CD4-positive, CD25-positive, alpha-beta regulatory T cell (primary cell): ENCODE data around the gene CCDC141. TPM values are rescaled to one million over a fixed set of nuclear protein-coding genes. Genes with fewer than 3 reads are reported as not detected.

Experiments
- ATAC-seq, 2 donors: fragments of 150-1000 bp; cut with Tn5 transposase; one replicate each; pipeline ENCODE4 v1.10.0; 2021; ENCODE audit warnings: low read depth in 2 of 2, moderate number of reproducible peaks in 2 of 2, moderate library complexity in 1 of 2
- DNase-seq, 3 donors: peaks; one replicate each; pipeline versions ENCODE4 v3.0.0 to v3.0.0-alpha.2; 2012 to 2022; ENCODE audit warnings: mixed read lengths in 1 of 3
- H3K27ac ChIP-seq: one replicate; pipeline ENCODE4 v1.7.0; 2013; ENCODE audit warnings: mild to moderate bottlenecking, low read length; ENCODE audit not compliant: insufficient read depth, poor library complexity, severe bottlenecking
- H3K27me3 ChIP-seq: one replicate; pipeline ENCODE4 v1.7.0; 2013; ENCODE audit warnings: low read length; ENCODE audit not compliant: control insufficient read depth, insufficient read depth
- H3K36me3 ChIP-seq: one replicate; pipeline ENCODE4 v1.7.0; 2013; ENCODE audit warnings: mild to moderate bottlenecking, low read length, moderate library complexity; ENCODE audit not compliant: control insufficient read depth, insufficient read depth
- H3K4me1 ChIP-seq: 2 replicates; pipeline ENCODE4 v1.7.0; 2013; ENCODE audit warnings: mild to moderate bottlenecking, low read length; ENCODE audit not compliant: insufficient read depth, control insufficient read depth, poor library complexity, severe bottlenecking
- H3K4me3 ChIP-seq: one replicate; pipeline ENCODE4 v1.7.0; 2013; ENCODE audit warnings: low read depth, mild to moderate bottlenecking, low read length, moderate library complexity
- H3K9me3 ChIP-seq, 2 experiments: 1 replicate in 1 of 2; 2 replicates in 1 of 2; pipeline ENCODE4 v1.7.0; 2013; ENCODE audit warnings: low read length in 2 of 2, mild to moderate bottlenecking in 1 of 2, moderate library complexity in 1 of 2; ENCODE audit not compliant: control insufficient read depth in 2 of 2
- H3K27ac Mint-ChIP-seq, 3 donors: one replicate each; pipeline ENCODE4 v1.8.0; 2020 to 2022; ENCODE audit warnings: mild to moderate bottlenecking in 3 of 3, mixed read lengths in 3 of 3, moderate library complexity in 2 of 3
- H3K27me3 Mint-ChIP-seq: one replicate; pipeline ENCODE4 v1.8.0; 2022; ENCODE audit warnings: mild to moderate bottlenecking, mixed read lengths
- H3K36me3 Mint-ChIP-seq: one replicate; pipeline ENCODE4 v1.8.0; 2020; ENCODE audit warnings: mixed read lengths
- H3K4me1 Mint-ChIP-seq, 4 donors: one replicate each; pipeline ENCODE4 v1.8.0; 2020 to 2022; ENCODE audit warnings: mixed read lengths in 4 of 4, mild to moderate bottlenecking in 1 of 4
- H3K4me3 Mint-ChIP-seq, 4 donors: one replicate each; pipeline ENCODE4 v1.8.0; 2020 to 2022; ENCODE audit warnings: mild to moderate bottlenecking in 4 of 4, mixed read lengths in 4 of 4, moderate library complexity in 3 of 4
- H3K9me3 Mint-ChIP-seq, 7 donors: one replicate each; pipeline ENCODE4 v1.8.0; 2020 to 2022; ENCODE audit warnings: mixed read lengths in 7 of 7, mild to moderate bottlenecking in 3 of 7, moderate library complexity in 2 of 7
- polyA plus RNA-seq, 4 donors: library from polyadenylated mRNA; unstranded; fragments of 300-500 nt; fragmentation: Illumina TruSeq; gene quantifications; one replicate each; pipeline ENCODE4 v1.2.3, GENCODE V29; 2021
- total RNA-seq: library from RNA; stranded (reverse); gene quantifications from one replicate; pipeline ENCODE4 v1.2.3, GENCODE V29; 2022

CCDC141 gene
- total and polyA plus RNA-seq, 5 donors from 2014 or later = 8.3 to 153 (median 15.0) TPM

DNA sequence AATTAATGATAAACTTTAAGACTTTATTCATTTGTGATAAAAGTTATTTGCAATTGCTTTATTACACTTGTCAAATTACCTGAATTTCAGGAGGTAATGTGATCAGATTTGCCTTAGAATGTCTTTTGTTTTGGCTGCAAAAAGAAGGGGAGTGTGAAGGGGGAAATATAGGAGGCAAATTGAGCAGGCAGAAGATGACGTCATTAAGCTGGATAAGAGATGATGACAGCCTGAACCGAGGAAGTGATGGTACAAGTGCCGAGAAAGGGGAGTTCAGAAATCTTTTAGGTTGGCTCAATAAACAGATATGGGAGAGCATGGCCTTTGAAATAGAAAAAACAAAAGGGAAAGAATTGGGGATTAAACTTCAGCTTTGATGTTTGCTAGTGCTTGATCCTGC lies 169.7 kb downstream of the CCDC141 start:
- ATAC-seq (no peak), DNase-seq (no peak)
- no peak overlapping the region for H3K4me3 Mint-ChIP-seq
- H3K36me3 Mint-ChIP-seq = peaks cover 59% of the 10 kb centered on the region
- H3K4me3 ChIP-seq = no peak overlapping the region
- H3K27me3 Mint-ChIP-seq = no peaks in the 10 kb centered on the region
- no peak overlapping the region for H3K27ac ChIP-seq
- no peaks in the 10 kb centered on the region for H3K9me3 Mint-ChIP-seq
- H3K9me3 ChIP-seq = no peaks in the 10 kb centered on the region
- H3K36me3 ChIP-seq = peaks cover 64% of the 10 kb centered on the region
- H3K27me3 ChIP-seq = no peaks in the 10 kb centered on the region
- no peaks in the 10 kb centered on the region for H3K4me1 ChIP-seq
- H3K27ac Mint-ChIP-seq = no peak overlapping the region
- H3K4me1 Mint-ChIP-seq = peaks cover 0 to 8% (median 2%) of the 10 kb centered on the region in 4 donors

DNA sequence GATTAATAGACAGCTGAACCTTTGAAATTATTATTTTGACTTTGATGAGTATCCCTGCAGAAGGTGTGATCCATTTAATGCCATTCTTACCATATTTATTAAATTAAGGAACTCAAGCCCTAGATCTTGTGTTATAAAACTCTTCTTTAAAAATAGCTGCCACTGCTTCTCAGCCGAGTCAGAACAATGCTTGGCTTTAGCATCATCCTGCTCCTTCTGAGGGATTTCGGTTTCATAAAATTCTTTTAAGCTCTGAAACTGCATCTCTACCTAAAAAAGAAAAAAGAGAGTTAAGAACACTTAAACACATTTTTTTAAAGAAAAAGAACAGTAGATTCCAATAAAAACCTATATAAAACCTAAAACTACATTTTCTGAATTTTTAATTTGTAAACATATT lies 172.1 kb downstream of the CCDC141 start:
- DNase-seq (no peak), ATAC-seq (no peak)
- Mint-ChIP-seq H3K4me1 (peaks cover 0 to 8% (median 2%) of the 10 kb centered on the region in 4 donors), H3K9me3 (no peaks in the 10 kb centered on the region), H3K27me3 (no peaks in the 10 kb centered on the region), H3K36me3 (peaks cover 47% of the 10 kb centered on the region), H3K27ac (no peak overlapping the region), H3K4me3 (no peak overlapping the region)
- Histone ChIP-seq H3K36me3 (peaks cover 48% of the 10 kb centered on the region), H3K27me3 (no peaks in the 10 kb centered on the region), H3K4me1 (no peaks in the 10 kb centered on the region), H3K9me3 (no peaks in the 10 kb centered on the region), H3K4me3 (no peak overlapping the region), H3K27ac (no peak overlapping the region)

DNA sequence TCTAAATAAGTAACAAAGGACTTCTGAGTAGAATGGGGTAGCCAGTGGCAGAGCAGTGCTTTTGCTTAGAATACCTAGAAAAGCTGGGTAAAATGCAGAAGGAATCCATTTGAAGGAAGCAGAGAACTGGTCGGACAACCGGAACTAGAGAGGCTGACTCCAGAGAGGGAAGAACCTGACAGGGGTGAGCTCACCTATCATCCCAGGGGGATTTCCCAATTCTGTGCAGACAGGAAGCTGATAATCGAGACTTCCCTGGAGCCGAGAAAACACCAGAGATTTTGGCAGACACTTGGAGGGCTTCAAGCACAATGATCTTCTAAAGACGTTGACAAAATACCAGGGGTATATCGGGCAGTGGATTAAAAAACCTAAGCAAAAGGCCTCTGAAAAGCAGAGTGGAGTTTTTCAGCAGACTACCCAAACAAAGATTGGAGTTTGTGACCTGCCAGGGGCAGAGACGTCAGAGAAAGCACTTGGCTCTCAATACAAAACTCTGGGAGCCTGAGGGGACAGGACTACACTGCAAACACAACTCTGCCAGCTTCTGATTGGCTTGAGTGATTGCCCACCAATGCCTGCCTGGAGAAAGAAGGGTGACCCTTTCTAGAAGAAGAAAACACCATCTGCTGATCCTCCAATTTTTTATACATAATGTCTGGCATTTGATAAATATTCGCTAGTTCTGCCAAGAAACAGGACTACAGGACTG lies 175.3 kb downstream of the CCDC141 start:
- Mint-ChIP-seq H3K27ac (peak overlapping the region in 1 of 3 donors; percentile 6), H3K36me3 (peaks cover 44% of the 10 kb centered on the region), H3K9me3 (peaks cover 0 to 3% (median 0%) of the 10 kb centered on the region in 7 donors), H3K27me3 (no peaks in the 10 kb centered on the region), H3K4me1 (peaks cover 5 to 13% (median 9%) of the 10 kb centered on the region in 4 donors), H3K4me3 (no peak overlapping the region)
- peaks cover 45% of the 10 kb centered on the region for H3K36me3 ChIP-seq
- no peak overlapping the region for H3K27ac ChIP-seq
- ATAC-seq (no peak), DNase-seq (no peak)
- H3K27me3 ChIP-seq = no peaks in the 10 kb centered on the region
- H3K4me3 ChIP-seq = no peak overlapping the region
- H3K9me3 ChIP-seq = no peaks in the 10 kb centered on the region
- H3K4me1 ChIP-seq = no peaks in the 10 kb centered on the region

DNA sequence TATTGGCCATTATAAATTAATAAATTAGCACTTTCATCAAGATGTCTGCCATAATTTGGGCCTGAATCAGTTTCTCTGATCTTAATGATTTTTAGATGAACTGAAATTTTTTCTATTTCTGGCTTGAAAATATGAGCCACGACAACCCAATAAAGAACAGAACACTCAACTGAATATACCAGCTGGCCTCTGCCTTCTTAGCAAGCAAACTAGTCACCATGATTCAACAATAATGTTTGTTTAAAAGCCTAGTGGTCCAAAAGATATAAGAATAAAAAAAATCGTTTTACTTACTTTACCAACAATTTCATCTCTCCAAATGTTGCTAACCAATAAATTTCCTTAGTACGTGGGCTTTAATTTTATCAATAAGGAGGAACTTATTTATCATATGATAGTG lies 176.0 kb downstream of the CCDC141 start:
- H3K27ac Mint-ChIP-seq = no peak overlapping the region

DNA sequence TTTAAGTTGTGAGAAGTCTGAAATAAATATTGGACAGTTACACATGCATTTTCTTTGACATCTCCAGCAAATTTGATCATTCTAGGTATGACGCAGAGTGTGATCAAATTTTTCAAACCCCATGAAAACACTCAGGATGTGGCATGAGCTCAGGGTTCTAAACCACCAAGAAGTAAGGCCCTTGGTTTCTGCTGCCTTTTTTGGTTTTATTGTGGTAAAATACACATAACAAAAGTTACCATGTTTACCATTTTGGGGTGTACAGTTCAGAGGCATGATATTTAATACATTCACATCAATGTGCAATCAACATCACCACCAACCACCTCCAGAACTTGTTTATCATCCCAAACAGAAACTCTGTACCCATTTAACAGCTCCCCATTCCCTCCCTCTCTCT lies 178.4 kb downstream of the CCDC141 start:
- peaks cover 45% of the 10 kb centered on the region for H3K36me3 ChIP-seq
- H3K36me3 Mint-ChIP-seq = peaks cover 46% of the 10 kb centered on the region
- no peak overlapping the region for H3K27ac ChIP-seq
- peaks cover 5 to 13% (median 9%) of the 10 kb centered on the region in 4 donors for H3K4me1 Mint-ChIP-seq
- H3K4me3 Mint-ChIP-seq = no peak overlapping the region
- H3K9me3 Mint-ChIP-seq = peaks cover 0 to 3% (median 0%) of the 10 kb centered on the region in 7 donors
- DNase-seq (peak in 2 of 3 donors; percentile 11 to 57), ATAC-seq (no peak)
- no peak overlapping the region for H3K27ac Mint-ChIP-seq
- no peak overlapping the region for H3K4me3 ChIP-seq
- no peaks in the 10 kb centered on the region for H3K27me3 ChIP-seq
- H3K27me3 Mint-ChIP-seq = no peaks in the 10 kb centered on the region
- no peaks in the 10 kb centered on the region for H3K4me1 ChIP-seq
- H3K9me3 ChIP-seq = no peaks in the 10 kb centered on the region

More for the DNA sequence above, 176.0 kb downstream of the CCDC141 start:
- Histone ChIP-seq H3K9me3 (no peaks in the 10 kb centered on the region), H3K4me3 (no peak overlapping the region), H3K4me1 (no peaks in the 10 kb centered on the region), H3K27me3 (no peaks in the 10 kb centered on the region), H3K36me3 (peaks cover 49% of the 10 kb centered on the region), H3K27ac (no peak overlapping the region)
- H3K27me3 Mint-ChIP-seq = no peaks in the 10 kb centered on the region
- peaks cover 5 to 13% (median 9%) of the 10 kb centered on the region in 4 donors for H3K4me1 Mint-ChIP-seq
- peaks cover 0 to 3% (median 0%) of the 10 kb centered on the region in 7 donors for H3K9me3 Mint-ChIP-seq
- ATAC-seq = no peak
- H3K4me3 Mint-ChIP-seq = no peak overlapping the region
- no peak for DNase-seq
- peaks cover 42% of the 10 kb centered on the region for H3K36me3 Mint-ChIP-seq

DNA sequence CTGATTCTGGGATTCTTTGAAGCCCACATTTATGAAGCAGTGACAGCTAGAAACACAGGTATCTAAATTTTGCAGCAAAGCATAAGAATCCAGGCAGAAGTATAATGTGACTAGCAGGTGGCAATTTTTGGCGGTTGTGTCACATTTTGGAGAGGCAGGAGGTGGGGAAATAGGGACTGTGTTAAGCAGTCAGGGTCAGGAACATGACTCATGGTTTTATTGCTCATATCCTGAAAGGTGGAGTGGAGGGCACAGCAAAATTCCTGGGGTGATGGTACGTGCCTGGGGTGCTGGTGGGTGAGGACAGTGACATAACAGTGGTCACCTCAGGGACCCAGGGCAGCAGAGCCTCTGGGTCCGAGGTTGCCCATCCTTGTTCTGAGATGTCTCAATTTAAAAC lies 179.2 kb downstream of the CCDC141 start:
- Mint-ChIP-seq H3K27ac (peak overlapping the region in 2 of 3 donors; percentile 5 to 20), H3K27me3 (no peaks in the 10 kb centered on the region), H3K4me3 (no peak overlapping the region), H3K9me3 (peaks cover 0 to 3% (median 0%) of the 10 kb centered on the region in 7 donors), H3K36me3 (peaks cover 49% of the 10 kb centered on the region), H3K4me1 (peaks cover 5 to 13% (median 9%) of the 10 kb centered on the region in 4 donors)
- Histone ChIP-seq H3K4me3 (no peak overlapping the region), H3K27me3 (no peaks in the 10 kb centered on the region), H3K4me1 (no peaks in the 10 kb centered on the region), H3K27ac (no peak overlapping the region), H3K36me3 (peaks cover 38% of the 10 kb centered on the region), H3K9me3 (no peaks in the 10 kb centered on the region)
- no peak for DNase-seq
- no peak for ATAC-seq

DNA sequence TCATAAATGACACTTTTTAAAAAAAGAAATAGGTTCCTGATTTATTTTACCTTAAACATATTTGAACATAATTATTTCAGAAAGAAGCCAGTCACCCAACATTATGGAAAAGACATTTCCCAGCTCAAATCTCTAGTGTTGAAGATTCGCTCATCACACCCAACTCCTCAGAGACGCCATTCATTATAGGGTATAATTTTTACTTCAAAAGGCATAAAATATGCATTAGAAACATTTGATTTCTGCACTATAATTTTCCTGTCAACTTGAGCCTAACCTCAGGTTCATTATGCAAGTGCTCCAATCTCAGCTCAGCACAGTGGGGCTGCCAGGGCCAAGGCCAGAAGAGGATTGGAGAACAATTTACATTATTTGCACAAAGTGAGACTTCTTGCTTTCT lies 183.9 kb downstream of the CCDC141 start:
- H3K4me3 ChIP-seq = no peak overlapping the region
- ATAC-seq = no peak
- Mint-ChIP-seq H3K9me3 (no peaks in the 10 kb centered on the region), H3K27me3 (no peaks in the 10 kb centered on the region), H3K4me3 (no peak overlapping the region), H3K36me3 (peaks cover 67% of the 10 kb centered on the region), H3K4me1 (peaks cover 0 to 11% (median 3%) of the 10 kb centered on the region in 4 donors), H3K27ac (no peak overlapping the region)
- H3K9me3 ChIP-seq = no peaks in the 10 kb centered on the region
- no peaks in the 10 kb centered on the region for H3K27me3 ChIP-seq
- no peak for DNase-seq
- H3K27ac ChIP-seq = no peak overlapping the region
- H3K36me3 ChIP-seq = peaks cover 58% of the 10 kb centered on the region
- no peaks in the 10 kb centered on the region for H3K4me1 ChIP-seq
